ENCODE data around the gene ZBTB44.
"Not testable (repeated sequence)": the region's sequence is repeated elsewhere in the genome, so short reads cannot be mapped to it uniquely, and the experiment has no call there.

The ZBTB44 gene

DNA sequence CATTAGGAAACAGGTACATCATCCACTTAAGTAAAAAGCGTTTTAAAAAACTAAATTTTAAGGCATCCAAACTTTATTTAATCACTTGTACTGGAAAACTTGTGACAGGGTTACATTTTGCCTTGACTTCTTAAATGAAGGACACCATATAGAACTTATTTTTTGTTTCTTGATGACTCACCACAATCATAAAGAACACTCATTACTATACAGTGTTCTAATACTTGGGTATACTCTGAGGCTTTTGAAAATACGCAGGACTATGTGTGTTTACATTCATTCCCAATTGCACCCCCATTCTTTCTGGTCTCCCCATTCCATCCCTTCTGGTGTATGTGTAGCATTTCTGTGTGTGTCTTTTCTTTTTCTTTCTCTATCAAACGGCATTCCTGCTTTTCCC, 69.9 kb downstream of the ZBTB44 start:
- H3K27ac Mint-ChIP-seq = no peak overlapping the region
- H3K4me1 Mint-ChIP-seq = peaks cover 20% of the 10 kb centered on the region
- H3K36me3 Mint-ChIP-seq (ENCODE audit: low read depth) = peaks cover 14% of the 10 kb centered on the region
- TF ChIP-seq CTCF (IDR thresholded peaks at IDR 0.05) = no peak
- DNase-seq = no peak
- no peak overlapping the region for H3K4me3 Mint-ChIP-seq
- H3K9me3 Mint-ChIP-seq = no peaks in the 10 kb centered on the region
- H3K27me3 Mint-ChIP-seq (ENCODE audit: low read depth, poor library complexity) = no peaks in the 10 kb centered on the region

- Mint-ChIP-seq H3K27ac (no peak overlapping the region), H3K36me3 (ENCODE audit: low read depth) (peaks cover 20% of the 10 kb centered on the region), H3K4me3 (no peak overlapping the region), H3K27me3 (ENCODE audit: low read depth, poor library complexity) (no peaks in the 10 kb centered on the region), H3K4me1 (peaks cover 20% of the 10 kb centered on the region), H3K9me3 (no peaks in the 10 kb centered on the region)
- TF ChIP-seq CTCF (IDR thresholded peaks at IDR 0.05) = no peak
- DNase-seq = no peak
Observed at GRCh38 chr11:130243816-130244215, 70.9 kb downstream of the ZBTB44 start.

- Mint-ChIP-seq H3K36me3 (ENCODE audit: low read depth) (peaks cover 30% of the 10 kb centered on the region), H3K4me3 (no peak overlapping the region), H3K27me3 (ENCODE audit: low read depth, poor library complexity) (no peaks in the 10 kb centered on the region), H3K27ac (no peak overlapping the region), H3K9me3 (no peaks in the 10 kb centered on the region), H3K4me1 (peaks cover 5% of the 10 kb centered on the region)
- TF ChIP-seq CTCF (IDR thresholded peaks at IDR 0.05) = no peak
- DNase-seq = no peak
Observed at GRCh38 chr11:130241713-130242112, 73.0 kb downstream of the ZBTB44 start.

- Mint-ChIP-seq H3K27ac (no peak overlapping the region), H3K27me3 (ENCODE audit: low read depth, poor library complexity) (no peaks in the 10 kb centered on the region), H3K36me3 (ENCODE audit: low read depth) (peaks cover 39% of the 10 kb centered on the region), H3K4me3 (no peak overlapping the region), H3K9me3 (no peaks in the 10 kb centered on the region), H3K4me1 (no peaks in the 10 kb centered on the region)
- DNase-seq = no peak
- no peak for TF ChIP-seq CTCF (IDR thresholded peaks at IDR 0.05)
Observed at GRCh38 chr11:130237282-130238006, 77.3 kb downstream of the ZBTB44 start.

GRCh38 chr11:130234315-130234714, 80.4 kb downstream of the ZBTB44 start:
- DNase-seq = no peak
- no peak overlapping the region for H3K27ac Mint-ChIP-seq
- H3K4me1 Mint-ChIP-seq = no peaks in the 10 kb centered on the region
- peaks cover 29% of the 10 kb centered on the region for H3K36me3 Mint-ChIP-seq (ENCODE audit: low read depth)
- no peaks in the 10 kb centered on the region for H3K9me3 Mint-ChIP-seq
- no peak overlapping the region for H3K4me3 Mint-ChIP-seq
- no peaks in the 10 kb centered on the region for H3K27me3 Mint-ChIP-seq (ENCODE audit: low read depth, poor library complexity)
- TF ChIP-seq CTCF (IDR thresholded peaks at IDR 0.05) = no peak

GRCh38 chr11:130233888-130234287, 80.8 kb downstream of the ZBTB44 start:
- not testable (repeated sequence) for DNase-seq; H3K27ac Mint-ChIP-seq; H3K9me3 Mint-ChIP-seq; H3K27me3 Mint-ChIP-seq (ENCODE audit: low read depth, poor library complexity); H3K4me1 Mint-ChIP-seq; H3K4me3 Mint-ChIP-seq
- H3K36me3 Mint-ChIP-seq (ENCODE audit: low read depth) = peaks cover 25% of the 10 kb centered on the region

GRCh38 chr11:130233486-130233885, 81.2 kb downstream of the ZBTB44 start:
- H3K27me3 Mint-ChIP-seq (ENCODE audit: low read depth, poor library complexity); H3K9me3 Mint-ChIP-seq; DNase-seq; H3K4me1 Mint-ChIP-seq; H3K27ac Mint-ChIP-seq; H3K4me3 Mint-ChIP-seq: not testable (repeated sequence)
- H3K36me3 Mint-ChIP-seq (ENCODE audit: low read depth) = peaks cover 22% of the 10 kb centered on the region

Measured in nephron progenitor cell (in vitro differentiated cells).